K562 (cell line): Measurements from ENCODE around the gene TMEM107. TPM values are rescaled to one million over a fixed set of nuclear protein-coding genes. Genes with fewer than 3 reads are reported as not detected.

Experiments used
- ARID3A ChIP-seq: IDR thresholded peaks from 2 replicates; pipeline ENCODE4 v1.6.1; 2012; ENCODE audit warnings: low read depth, low read length, improper control_type of control experiment, borderline replicate concordance
- BRF2 ChIP-seq: IDR thresholded peaks from 3 replicates; pipeline ENCODE4 v1.6.1; 2011; ENCODE audit warnings: borderline replicate concordance, mild to moderate bottlenecking; ENCODE audit not compliant: insufficient read length, insufficient read depth
- E2F3 ChIP-seq: fragments of 250-450 bp; sonication (Bioruptor Pico); IDR thresholded peaks from 2 replicates; pipeline ENCODE4 v1.4.0; 2020; ENCODE audit warnings: mild to moderate bottlenecking
- FUS ChIP-seq: fragments of 200-400 bp; formaldehyde crosslinking; optimal IDR thresholded peaks from 2 replicates; pipeline ENCODE3; 2017; ENCODE audit warnings: low read depth, low read length
- GATAD2B ChIP-seq: fragments of 450-650 bp; IDR thresholded peaks from 2 replicates; pipeline ENCODE4 v1.6.1; 2017; ENCODE audit warnings: mild to moderate bottlenecking, borderline replicate concordance
- HNRNPL ChIP-seq: fragments of 200-400 bp; formaldehyde crosslinking; IDR thresholded peaks from 2 replicates; pipeline ENCODE4 v1.6.1; 2017; ENCODE audit warnings: low read depth, mild to moderate bottlenecking, low read length
- JUN ChIP-seq, 2 experiments: sonication (generic) in 1 of 2; formaldehyde crosslinking in 1 of 2; IDR thresholded peaks; 2 replicates each; pipeline versions ENCODE4 v1.6.1 to v1.8.0; 2012 to 2022; ENCODE audit warnings: borderline replicate concordance in 2 of 2, mild to moderate bottlenecking in 2 of 2, improper control_type of control experiment in 1 of 2, low read depth in 1 of 2, low read length in 1 of 2, missing genetic modification reagents in 1 of 2
- JUNB ChIP-seq: fragments of 450-650 bp; formaldehyde crosslinking; conservative IDR thresholded peaks from 2 replicates; pipeline ENCODE4 v1.4.0; 2020; ENCODE audit warnings: mild to moderate bottlenecking
- KDM4B ChIP-seq, 2 experiments: fragments of 450-650 bp in 1 of 2; sonication (generic) in 1 of 2; IDR thresholded peaks; 2 replicates each; pipeline ENCODE4 v1.6.1; 2016 to 2017; ENCODE audit warnings: borderline replicate concordance in 2 of 2, antibody characterized with exemption in 1 of 2, low read depth in 1 of 2, mild to moderate bottlenecking in 1 of 2
- MECOM ChIP-seq: fragments of 250-450 bp; sonication (Bioruptor Pico); IDR thresholded peaks from 2 replicates; pipeline ENCODE4 v1.8.0; 2022; ENCODE audit warnings: inconsistent platforms
- NBN ChIP-seq: fragments of 450-650 bp; IDR thresholded peaks from 2 replicates; pipeline ENCODE4 v1.6.1; 2016; ENCODE audit warnings: low read depth, mild to moderate bottlenecking
- PHF20 ChIP-seq: fragments of 450-650 bp; IDR thresholded peaks from 2 replicates; pipeline ENCODE4 v1.6.1; 2018; ENCODE audit not compliant: partially characterized antibody
- SNIP1 ChIP-seq: fragments of 450-650 bp; IDR thresholded peaks from 2 replicates; pipeline ENCODE4 v1.7.1; 2017; ENCODE audit warnings: low read depth, mild to moderate bottlenecking
- TBP ChIP-seq: optimal IDR thresholded peaks from 2 replicates; pipeline ENCODE3; 2011; ENCODE audit warnings: low read depth, low read length, improper control_type of control experiment
- TFAP4 ChIP-seq: sonication (generic); formaldehyde crosslinking; IDR thresholded peaks from 2 replicates; pipeline ENCODE4 v1.8.0; 2022; ENCODE audit warnings: missing genetic modification reagents, mild to moderate bottlenecking, moderate library complexity, borderline replicate concordance
- ZBTB33 ChIP-seq: sonication (generic); formaldehyde crosslinking; IDR thresholded peaks from 2 replicates; pipeline ENCODE4 v1.8.1; 2023; ENCODE audit warnings: mild to moderate bottlenecking, missing genetic modification reagents
- ZFPM2 ChIP-seq: fragments of 250-450 bp; sonication (Bioruptor Pico); IDR thresholded peaks from 2 replicates; pipeline ENCODE4 v1.5.1; 2022; ENCODE audit warnings: mild to moderate bottlenecking
- ZKSCAN3 ChIP-seq: fragments of 250-450 bp; sonication (Bioruptor Pico); IDR thresholded peaks from 2 replicates; pipeline ENCODE4 v1.4.0; 2020
- ZNF124 ChIP-seq: sonication (generic); formaldehyde crosslinking; IDR thresholded peaks from 2 replicates; pipeline ENCODE4 v1.8.1; 2022; ENCODE audit warnings: missing genetic modification reagents
- ZNF133 ChIP-seq: fragments of 250-450 bp; sonication (Bioruptor Pico); IDR thresholded peaks from 2 replicates; pipeline ENCODE4 v1.4.0; 2020; ENCODE audit warnings: mild to moderate bottlenecking
- ZNF174 ChIP-seq: fragments of 250-450 bp; sonication (Bioruptor Pico); IDR thresholded peaks from 2 replicates; pipeline ENCODE4 v1.4.0; 2020; ENCODE audit warnings: mild to moderate bottlenecking
- ZNF184 ChIP-seq: sonication (generic); formaldehyde crosslinking; IDR thresholded peaks from 2 replicates; pipeline ENCODE4 v1.5.0; 2020; ENCODE audit warnings: missing genetic modification reagents
- polyA plus RNA-seq, 8 experiments: library from polyadenylated mRNA; depleted of rRNA in 4 of 8; stranded (reverse) in 5 of 8; unstranded in 3 of 8; fragments of >200 nt; fragmentation: Nextera tagmentation in 2 of 8; fragmentation: Illumina TruSeq in 1 of 8; extraction: Ambion mirVana in 2 of 8; extraction: Trizol in 1 of 8; gene quantifications; 2 replicates each; pipeline versions ENCODE4 v1.2.1 to v1.2.3, GENCODE V29; 2011 to 2014; ENCODE audit warnings: inconsistent platforms in 1 of 8, missing spikeins in 1 of 8
- total RNA-seq, 7 experiments: library from RNA; depleted of rRNA in 6 of 7; stranded (reverse); fragments of >200 nt in 6 of 7; fragmentation: Illumina TruSeq in 2 of 7; extraction: Trizol in 2 of 7; gene quantifications; 2 replicates each; pipeline versions ENCODE4 v1.2.1 to v1.2.3, GENCODE V29; 2011 to 2021; ENCODE audit warnings: low replicate concordance in 1 of 7

TMEM107 gene
- total and polyA plus RNA-seq, 9 of the 15 experiments (the other 6 are each of a cell fraction or from before 2014, with no cell fraction given), result 7.1 to 26.2 (median 16.9) TPM

- TF ChIP-seq ARID3A (no peak), ZNF174 (CRISPR knock-in tag) (no peak), MECOM (no peak), PHF20 (no peak), ZKSCAN3 (CRISPR knock-in tag) (no peak), E2F3 (CRISPR knock-in tag) (no peak), KDM4B (IDR thresholded peaks at IDR 0.05; ENCODE audit: borderline replicate concordance in 2 of 2, low read depth in 1 of 2) (no peak), GATAD2B (peak; percentile 20; the same call in 1 of the 2 replicates), ZNF133 (CRISPR knock-in tag) (no peak), ZFPM2 (CRISPR knock-in tag) (no peak), JUNB (no peak), HNRNPL (no peak), ZNF124 (no peak), BRF2 (no peak), TBP (peak; percentile 98), JUN (IDR thresholded peaks at IDR 0.05; ENCODE audit: borderline replicate concordance, low read depth, low read length) (no peak), JUN (CRISPR knock-in tag; IDR thresholded peaks at IDR 0.05; ENCODE audit: borderline replicate concordance) (0 out of 2 replicates have a peak, but pooled peaks have one; percentile 9), FUS (no peak), SNIP1 (no peak), ZBTB33 (CRISPR knock-in tag) (peak; percentile 55; the same call in 1 of the 2 replicates), TFAP4 (peak; percentile 7; the same call in 1 of the 2 replicates), NBN (peak; percentile 49), ZNF184 (CRISPR knock-in tag) (no peak)
Observed at GRCh38 chr17:8187517-8188262, 11.5 kb upstream of the TMEM107 start (continued).
